Nephron progenitor cell (in vitro differentiated cells): ENCODE measurements around the gene RIMBP2.

Source experiments
- DNase-seq: peaks from one replicate; pipeline ENCODE4 v3.0.0; 2021
- H3K27ac Mint-ChIP-seq: 2 replicates; pipeline ENCODE4 v1.8.0; 2021; ENCODE audit warnings: mild to moderate bottlenecking, moderate library complexity, mixed read lengths
- H3K27me3 Mint-ChIP-seq: 2 replicates; pipeline ENCODE4 v1.8.0; 2021; ENCODE audit warnings: mild to moderate bottlenecking, low read depth, mixed read lengths; ENCODE audit not compliant: poor library complexity
- H3K36me3 Mint-ChIP-seq: 2 replicates; pipeline ENCODE4 v1.8.0; 2021; ENCODE audit warnings: low read depth, mixed read lengths
- H3K4me1 Mint-ChIP-seq: 2 replicates; pipeline ENCODE4 v1.8.0; 2021; ENCODE audit warnings: mixed read lengths
- H3K4me3 Mint-ChIP-seq: 2 replicates; pipeline ENCODE4 v1.8.0; 2021; ENCODE audit warnings: mild to moderate bottlenecking, moderate library complexity, mixed read lengths
- H3K9me3 Mint-ChIP-seq: 2 replicates; pipeline ENCODE4 v1.8.0; 2021; ENCODE audit warnings: mild to moderate bottlenecking, moderate library complexity, mixed read lengths
- TF ChIP-seq, protein P1 (sequence below): fragments of 200-600 bp; sonication (generic); IDR thresholded peaks from 2 replicates; pipeline ENCODE4 v1.5.0; 2021; ENCODE audit warnings: antibody characterized with exemption

RIMBP2 gene

DNA sequence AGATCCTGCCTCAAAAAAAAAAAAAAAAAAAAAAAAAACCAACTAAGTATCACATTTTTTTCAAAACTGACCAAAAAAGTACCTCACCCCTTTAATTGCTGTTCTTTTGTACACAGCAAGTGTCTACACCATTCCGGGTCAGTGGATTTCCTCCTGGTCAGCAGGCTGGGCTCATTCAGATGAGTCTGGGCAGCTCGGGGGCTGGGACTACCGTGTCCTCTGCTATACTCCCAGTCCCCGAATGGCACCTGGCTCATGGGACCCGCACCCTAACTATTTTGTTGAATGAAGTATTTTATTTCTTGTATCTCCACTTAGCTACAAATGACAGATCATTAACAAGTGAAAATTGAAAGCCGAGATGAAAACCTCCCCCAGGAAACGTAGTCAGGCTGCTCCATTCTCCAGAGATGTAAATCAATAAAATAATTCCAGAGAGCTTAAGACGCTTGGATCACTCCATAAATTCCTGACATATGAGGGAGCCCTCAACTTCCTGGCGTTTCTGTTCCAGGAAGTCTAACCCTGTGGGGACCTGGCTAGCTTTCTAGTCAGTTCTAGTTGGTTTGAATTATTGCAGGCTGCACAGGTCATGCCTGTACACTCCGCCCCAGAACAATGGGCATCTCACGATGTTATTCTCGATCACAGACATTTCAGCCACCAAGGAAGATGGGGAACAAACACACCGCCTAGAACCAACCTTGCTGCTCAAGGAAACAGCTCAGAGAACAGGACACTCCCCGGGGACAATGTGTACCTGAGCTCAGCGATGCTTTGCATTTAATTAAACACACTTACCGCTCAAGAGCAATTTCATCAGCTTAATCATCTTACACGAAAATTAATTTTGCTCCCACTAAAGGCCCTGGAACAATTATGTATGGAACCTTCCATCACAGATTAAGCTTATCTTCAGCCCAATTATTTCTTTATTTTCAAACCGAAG is 76.3 kb downstream of the RIMBP2 start:
- H3K4me3 Mint-ChIP-seq, result no peak overlapping the region
- H3K4me1 Mint-ChIP-seq, result peaks cover 20% of the 10 kb centered on the region
- H3K36me3 Mint-ChIP-seq, result no peaks in the 10 kb centered on the region
- TF ChIP-seq, protein P1, sequence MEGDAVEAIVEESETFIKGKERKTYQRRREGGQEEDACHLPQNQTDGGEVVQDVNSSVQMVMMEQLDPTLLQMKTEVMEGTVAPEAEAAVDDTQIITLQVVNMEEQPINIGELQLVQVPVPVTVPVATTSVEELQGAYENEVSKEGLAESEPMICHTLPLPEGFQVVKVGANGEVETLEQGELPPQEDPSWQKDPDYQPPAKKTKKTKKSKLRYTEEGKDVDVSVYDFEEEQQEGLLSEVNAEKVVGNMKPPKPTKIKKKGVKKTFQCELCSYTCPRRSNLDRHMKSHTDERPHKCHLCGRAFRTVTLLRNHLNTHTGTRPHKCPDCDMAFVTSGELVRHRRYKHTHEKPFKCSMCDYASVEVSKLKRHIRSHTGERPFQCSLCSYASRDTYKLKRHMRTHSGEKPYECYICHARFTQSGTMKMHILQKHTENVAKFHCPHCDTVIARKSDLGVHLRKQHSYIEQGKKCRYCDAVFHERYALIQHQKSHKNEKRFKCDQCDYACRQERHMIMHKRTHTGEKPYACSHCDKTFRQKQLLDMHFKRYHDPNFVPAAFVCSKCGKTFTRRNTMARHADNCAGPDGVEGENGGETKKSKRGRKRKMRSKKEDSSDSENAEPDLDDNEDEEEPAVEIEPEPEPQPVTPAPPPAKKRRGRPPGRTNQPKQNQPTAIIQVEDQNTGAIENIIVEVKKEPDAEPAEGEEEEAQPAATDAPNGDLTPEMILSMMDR, result no peak
- H3K27me3 Mint-ChIP-seq, result peaks cover 21% of the 10 kb centered on the region
- no peaks in the 10 kb centered on the region for H3K9me3 Mint-ChIP-seq
- peak overlapping the region; percentile 55 for H3K27ac Mint-ChIP-seq
- DNase-seq, result no peak

- DNase-seq, result no peak
- Mint-ChIP-seq H3K36me3 (no peaks in the 10 kb centered on the region), H3K4me1 (peaks cover 52% of the 10 kb centered on the region), H3K4me3 (no peak overlapping the region), H3K27me3 (peaks cover 33% of the 10 kb centered on the region), H3K9me3 (no peaks in the 10 kb centered on the region), H3K27ac (no peak overlapping the region)
- TF ChIP-seq, protein P1, result no peak
Observed at GRCh38 chr12:130636370-130636769, 79.7 kb downstream of the RIMBP2 start.

DNA sequence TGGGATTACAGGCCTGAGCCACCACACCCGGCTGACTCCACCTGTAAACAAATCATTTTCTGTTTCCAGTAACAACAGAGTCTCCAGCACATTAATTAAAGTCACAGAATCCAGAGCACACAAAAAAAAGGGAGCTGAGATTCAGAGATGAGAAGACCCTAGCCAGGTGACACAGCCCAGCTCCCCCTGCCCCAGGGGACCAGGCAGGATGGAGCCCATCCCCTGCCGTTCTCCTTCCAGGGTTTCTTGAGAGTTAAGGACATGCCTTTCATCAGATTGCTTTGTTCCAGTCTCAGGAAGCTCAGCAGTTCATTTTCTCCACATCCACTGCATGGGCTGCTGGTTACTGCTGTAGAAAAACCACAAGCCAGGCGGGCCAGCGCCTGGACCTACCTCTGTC is 81.2 kb downstream of the RIMBP2 start:
- H3K27ac Mint-ChIP-seq, result peak overlapping the region; percentile 74
- H3K4me1 Mint-ChIP-seq, result peaks cover 57% of the 10 kb centered on the region
- no peak for DNase-seq
- TF ChIP-seq, protein P1, result no peak
- H3K9me3 Mint-ChIP-seq, result no peaks in the 10 kb centered on the region
- H3K27me3 Mint-ChIP-seq, result peaks cover 33% of the 10 kb centered on the region
- no peak overlapping the region for H3K4me3 Mint-ChIP-seq
- no peaks in the 10 kb centered on the region for H3K36me3 Mint-ChIP-seq

- Mint-ChIP-seq H3K36me3 (no peaks in the 10 kb centered on the region), H3K27ac (no peak overlapping the region), H3K4me1 (peaks cover 52% of the 10 kb centered on the region), H3K27me3 (peaks cover 33% of the 10 kb centered on the region), H3K9me3 (no peaks in the 10 kb centered on the region), H3K4me3 (peak overlapping the region; percentile 62)
- peak; percentile 50 for DNase-seq
- TF ChIP-seq, protein P1, result no peak
Observed at GRCh38 chr12:130633771-130634170, 82.3 kb downstream of the RIMBP2 start.

DNA sequence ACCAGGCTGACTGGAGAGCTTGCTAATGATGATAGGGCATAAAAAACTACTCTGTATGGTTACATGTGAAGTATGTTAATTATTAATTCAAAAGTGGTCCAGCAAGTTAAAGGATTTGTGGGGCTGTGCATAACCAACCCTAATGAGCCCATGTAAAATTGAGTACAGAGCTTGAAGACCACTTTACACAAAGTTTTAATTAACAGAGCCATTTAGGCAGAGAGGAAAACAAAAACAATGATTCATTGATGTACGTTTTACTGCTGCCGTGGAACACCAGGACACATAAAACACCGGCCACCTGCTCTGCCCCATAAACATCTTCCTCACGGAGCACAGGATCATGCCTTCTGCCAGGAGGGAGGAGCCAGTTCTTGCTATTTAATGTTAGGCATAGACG is 83.5 kb downstream of the RIMBP2 start:
- Mint-ChIP-seq H3K27me3 (peaks cover 33% of the 10 kb centered on the region), H3K36me3 (no peaks in the 10 kb centered on the region), H3K4me3 (peak overlapping the region; percentile 37), H3K27ac (no peak overlapping the region), H3K9me3 (no peaks in the 10 kb centered on the region), H3K4me1 (peaks cover 52% of the 10 kb centered on the region)
- TF ChIP-seq, protein P1, result no peak
- DNase-seq, result no peak

- Mint-ChIP-seq H3K27me3 (peaks cover 13% of the 10 kb centered on the region), H3K27ac (no peak overlapping the region), H3K4me3 (no peak overlapping the region), H3K4me1 (peaks cover 31% of the 10 kb centered on the region), H3K9me3 (peaks cover 4% of the 10 kb centered on the region), H3K36me3 (no peaks in the 10 kb centered on the region)
- no peak for DNase-seq
- TF ChIP-seq, protein P1, result no peak
Observed at GRCh38 chr12:130628304-130628703, 87.8 kb downstream of the RIMBP2 start.
